Kasumi-1 (cell line): ENCODE results near the gene CPA2.
"Not testable (repeated sequence)": the region's sequence is repeated elsewhere in the genome, so short reads cannot be mapped to it uniquely, and the experiment has no call there.

Experiments used
- DNase-seq, 2 experiments: peaks; one replicate each; lab custom pipeline; 2025; lab: John Stamatoyannopoulos, UW

CPA2 gene

DNA sequence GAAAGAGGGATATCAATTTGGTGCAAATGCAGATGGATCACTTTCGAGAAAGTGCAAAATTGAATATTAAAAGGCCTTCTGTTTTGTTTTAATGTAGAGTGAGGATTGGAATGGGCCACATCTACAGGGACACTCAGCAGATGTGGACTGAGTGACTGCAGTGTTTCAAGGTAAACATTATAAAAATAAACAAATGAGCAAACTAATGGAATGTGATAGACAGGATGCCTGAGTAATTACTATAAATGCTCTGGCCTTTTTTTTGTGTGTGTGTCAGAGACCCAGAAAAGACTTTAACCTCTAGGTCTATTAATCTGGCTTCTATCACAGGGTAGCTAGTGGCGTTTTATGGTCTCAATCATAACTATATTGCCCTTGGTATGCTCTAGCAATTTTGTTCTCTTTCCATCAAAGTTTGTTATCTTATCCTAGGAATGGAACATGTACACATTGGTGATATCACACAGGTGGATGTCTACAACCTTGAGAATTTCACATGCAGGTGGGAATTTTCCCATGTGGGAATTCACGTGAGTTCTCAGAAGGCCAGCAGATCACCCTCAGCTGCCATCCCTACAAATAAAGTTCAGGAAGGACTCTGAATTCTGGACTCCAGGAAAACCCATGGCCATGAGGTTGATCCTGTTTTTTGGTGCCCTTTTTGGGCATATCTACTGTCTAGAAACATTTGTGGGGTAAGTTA lies at the start of gene CPA2:
CPA2 (plus strand) TSS at position 606 of the 703 bp plus-strand sequence; CDS start at position 625, 19 bp downstream.
- DNase-seq, result no peak

DNA sequence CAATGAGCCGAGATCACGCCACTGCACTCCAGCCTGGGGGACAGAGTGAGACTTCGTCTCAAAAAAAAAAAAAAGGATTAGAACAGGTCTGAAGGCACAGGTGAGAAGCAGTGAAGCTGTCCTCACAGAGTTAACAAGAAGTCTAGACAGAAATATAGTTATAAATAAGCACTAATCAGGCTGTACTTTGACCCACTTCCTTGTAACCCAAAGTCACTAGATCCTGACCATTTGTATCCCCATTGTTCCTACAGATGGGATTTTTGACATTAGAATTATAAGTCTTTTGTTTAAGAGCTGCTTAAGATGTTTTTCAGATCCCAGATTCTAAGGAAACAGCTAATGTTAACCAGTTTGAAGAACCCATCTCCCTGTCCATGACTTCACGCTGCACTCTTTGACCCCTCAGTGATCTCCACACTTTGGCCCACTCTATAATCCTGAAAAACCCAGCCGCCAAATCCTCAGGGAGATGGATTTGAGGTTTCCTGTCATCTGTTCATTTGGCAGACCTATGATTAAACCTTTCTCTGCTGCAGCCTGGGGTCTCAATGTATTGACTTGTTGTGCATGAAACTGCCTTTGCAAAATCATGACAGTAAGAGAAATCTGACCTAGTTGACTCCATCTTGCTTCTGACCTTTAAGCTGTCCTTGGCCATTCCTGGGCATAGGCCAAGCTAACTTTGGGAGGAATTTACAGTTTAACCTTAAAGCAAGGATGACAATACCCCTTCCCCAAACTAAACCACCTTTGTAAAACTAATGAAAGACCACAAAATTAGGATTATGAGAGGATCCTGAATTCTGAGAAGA lies 47.6 kb upstream of the CPA2 start:
- no peak for DNase-seq

DNA sequence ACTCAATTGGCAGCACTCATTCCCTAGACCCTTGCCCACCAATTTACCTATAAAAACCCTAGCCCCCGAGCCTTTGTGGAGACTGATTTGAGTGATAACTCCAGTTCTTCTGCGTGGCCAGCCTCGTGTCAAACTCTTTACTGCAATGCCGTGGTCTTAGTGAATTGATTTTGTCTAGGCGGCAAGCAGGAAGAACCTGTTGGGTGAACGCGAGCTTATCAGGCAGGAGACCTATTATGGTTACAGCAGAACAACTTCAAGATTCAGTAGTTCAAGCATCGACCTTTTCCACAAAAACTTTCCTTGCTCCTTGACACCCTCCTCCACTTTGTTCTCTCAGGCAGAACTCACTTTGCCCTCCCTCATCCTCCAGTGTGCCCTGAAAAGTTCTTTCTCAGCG lies 46.8 kb upstream of the CPA2 start:
- DNase-seq, result no peak

DNA sequence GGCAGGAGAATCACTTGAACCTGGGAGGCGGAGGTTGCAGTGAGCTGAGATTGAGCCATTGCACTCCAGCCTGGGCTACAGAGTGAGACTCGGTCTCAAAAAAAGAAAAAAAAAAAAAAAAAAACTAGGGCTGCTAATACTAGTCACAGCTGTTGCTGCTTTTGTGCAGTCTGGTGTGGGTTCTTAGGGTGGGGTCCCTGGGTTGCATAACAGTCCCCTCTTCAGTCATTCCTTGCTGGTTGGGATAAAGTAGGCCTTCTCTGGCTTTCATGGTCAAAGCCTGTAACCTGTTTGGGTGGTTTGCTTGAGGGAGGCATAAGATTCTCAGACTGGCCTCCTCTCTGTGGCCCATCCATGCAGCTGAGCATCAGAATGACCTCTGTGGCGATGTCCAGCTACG lies 44.9 kb upstream of the CPA2 start:
- DNase-seq, result no peak

DNA sequence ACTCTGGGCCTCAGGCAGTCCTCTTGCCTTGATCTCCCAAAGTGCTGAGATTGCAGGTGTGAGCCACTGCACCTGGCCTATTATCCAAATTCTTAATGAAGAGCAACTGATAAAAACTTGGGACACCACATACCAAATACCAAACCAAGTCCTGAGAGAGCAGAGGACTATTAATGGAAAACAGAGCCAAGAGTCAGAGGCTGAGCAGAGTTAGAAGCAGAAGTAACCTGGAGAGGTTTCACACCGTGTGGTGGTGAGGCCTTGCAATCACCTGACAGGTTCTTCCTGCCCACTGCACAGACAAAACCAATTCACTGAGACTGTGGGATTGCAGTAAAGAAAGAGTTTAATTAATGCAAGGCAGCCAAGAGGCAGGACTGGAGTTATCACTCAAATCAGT lies 43.0 kb upstream of the CPA2 start:
- DNase-seq, result no peak

DNA sequence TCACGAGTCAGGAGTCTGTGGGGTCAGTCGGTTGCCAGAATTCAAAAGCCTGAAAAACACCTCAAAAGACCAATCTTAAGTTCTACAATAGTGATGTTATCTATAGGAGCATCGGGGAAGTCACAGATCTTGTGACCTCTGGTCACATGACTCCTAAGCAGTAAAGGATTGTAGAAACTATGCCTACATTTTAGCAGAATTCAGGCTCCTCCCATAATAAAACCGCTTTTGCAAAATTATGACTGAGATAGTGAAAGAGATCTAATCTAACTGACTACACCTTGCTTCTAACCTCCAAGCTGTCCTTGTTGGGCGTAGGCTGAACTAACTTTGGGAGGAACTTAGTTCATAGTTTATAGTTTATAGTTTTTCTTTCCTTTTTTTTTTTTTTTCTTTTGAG lies 42.5 kb upstream of the CPA2 start:
- DNase-seq, result no peak

DNA sequence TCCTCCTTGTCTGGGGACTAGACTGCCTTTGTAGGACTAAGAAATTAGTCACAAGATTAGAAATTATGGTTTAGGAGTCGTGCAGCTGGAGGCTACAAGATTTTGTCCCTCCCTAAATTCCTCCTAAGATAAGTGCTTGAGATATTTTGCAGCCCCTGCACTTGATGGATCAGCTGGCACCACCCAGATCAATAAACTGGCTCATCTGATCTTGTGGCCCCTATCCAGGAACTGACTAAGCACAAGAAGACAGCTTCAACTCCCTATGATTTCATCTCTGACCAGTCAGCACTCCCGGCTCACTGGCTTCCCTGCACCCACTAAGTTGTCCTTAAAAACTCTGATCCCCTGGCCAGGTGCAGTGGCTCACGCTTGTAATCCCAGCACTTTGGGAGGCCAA lies 41.7 kb upstream of the CPA2 start:
- not testable (repeated sequence) for DNase-seq

DNA sequence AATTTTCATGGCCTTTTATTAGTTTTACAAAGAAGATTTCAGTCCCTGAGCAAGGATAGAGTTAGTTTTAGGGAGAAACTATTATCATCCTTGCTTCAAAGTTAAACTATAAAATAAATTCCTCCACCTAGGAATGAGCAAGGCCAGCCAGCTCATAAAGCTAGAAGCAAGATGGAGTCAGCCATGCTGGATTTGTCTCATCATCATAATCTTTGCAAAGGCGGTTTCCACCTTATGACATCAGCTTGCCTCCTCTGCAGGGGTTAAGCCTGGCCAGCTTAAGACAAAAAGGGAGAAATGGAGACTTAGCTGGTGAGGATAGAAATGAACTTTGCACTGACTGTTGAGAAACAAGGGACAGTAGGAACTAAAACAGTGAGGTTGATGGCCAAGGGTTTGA lies 40.3 kb upstream of the CPA2 start:
- no peak for DNase-seq

DNA sequence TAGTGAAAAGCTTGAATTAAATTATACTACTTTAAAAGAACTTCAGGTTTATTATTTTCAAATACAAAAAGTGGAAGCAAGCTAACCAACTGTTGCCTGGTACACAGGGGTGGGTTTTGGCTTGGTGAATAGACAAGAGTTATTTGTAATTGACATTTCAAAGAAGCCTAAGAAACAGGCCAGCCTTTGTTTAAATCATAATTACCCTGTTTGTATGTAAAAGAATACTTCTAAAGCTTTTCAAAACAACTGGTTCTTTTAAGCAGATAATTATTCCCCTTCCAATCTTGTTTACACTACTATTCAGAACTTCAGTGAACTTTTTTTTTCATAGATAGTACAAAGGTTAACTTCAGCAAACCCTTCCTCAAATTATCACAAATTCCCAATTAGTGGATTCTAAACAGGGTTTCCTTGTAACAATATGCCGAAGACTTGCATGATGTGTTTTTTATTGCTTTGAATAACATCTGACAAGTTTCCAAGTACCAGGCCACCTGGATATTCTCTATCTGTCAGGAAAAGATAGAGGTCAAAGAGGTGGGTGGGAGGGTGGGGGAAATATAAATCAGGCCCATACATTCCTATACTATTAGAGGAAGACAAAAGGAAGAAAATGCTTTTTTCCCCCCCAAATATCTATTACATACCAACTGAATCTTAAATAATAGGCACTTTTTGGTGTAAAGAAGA lies 38.6 kb upstream of the CPA2 start:
- DNase-seq, result no peak

DNA sequence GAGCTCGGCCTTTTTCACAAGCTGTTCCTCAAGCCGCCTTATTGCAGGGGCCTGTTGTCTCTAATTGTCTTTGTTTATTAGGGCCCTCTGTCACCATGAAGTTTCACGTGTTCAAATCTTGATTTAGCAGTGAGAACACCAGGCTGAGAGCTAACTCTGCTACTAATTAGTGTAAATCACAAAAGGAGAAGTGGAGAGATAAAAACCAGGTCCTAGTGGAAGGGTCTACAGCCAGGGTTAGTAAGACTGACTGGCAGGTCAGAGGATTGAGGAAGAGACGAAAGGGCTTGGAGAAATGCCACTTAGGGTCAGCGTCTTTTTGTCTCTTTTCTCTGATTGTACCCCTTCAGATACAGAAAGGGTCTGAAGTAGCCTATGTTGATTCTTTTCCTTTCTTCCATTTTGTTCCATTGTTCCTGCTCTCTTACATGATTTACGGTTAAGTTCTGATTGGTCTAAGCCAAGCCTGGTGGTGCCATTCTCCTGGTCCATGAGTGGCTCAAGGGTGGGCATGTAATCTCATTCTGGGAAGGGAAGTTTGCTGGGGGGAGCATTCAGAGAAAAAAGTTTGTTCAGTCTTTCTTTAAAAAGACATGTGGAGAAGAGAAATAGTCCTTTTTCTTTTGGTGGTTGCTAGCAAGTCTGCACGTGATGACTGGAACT lies 37.7 kb upstream of the CPA2 start:
- DNase-seq, result peak in 1 of 2 experiments; percentile 25

DNA sequence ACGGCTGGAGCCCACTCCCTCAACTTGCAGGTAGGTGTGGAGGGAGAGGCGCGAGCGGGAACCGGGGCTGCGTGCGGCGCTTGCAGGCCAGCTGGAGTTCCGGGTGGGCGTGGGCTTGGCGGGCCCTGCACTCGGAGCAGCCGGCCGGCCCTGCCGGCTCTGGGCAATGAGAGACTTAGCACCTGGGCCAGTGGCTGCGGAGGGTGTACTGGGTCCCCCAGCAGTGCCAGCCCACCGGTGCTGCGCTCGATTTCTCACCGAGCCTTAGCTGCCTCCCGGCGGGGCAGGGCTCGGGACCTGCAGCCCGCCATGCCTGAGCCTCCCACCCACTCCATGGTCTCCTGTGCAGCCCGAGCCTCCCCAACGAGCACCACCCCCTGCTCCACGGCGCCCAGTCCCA lies 36.7 kb upstream of the CPA2 start:
- DNase-seq, result not testable (repeated sequence)

DNA sequence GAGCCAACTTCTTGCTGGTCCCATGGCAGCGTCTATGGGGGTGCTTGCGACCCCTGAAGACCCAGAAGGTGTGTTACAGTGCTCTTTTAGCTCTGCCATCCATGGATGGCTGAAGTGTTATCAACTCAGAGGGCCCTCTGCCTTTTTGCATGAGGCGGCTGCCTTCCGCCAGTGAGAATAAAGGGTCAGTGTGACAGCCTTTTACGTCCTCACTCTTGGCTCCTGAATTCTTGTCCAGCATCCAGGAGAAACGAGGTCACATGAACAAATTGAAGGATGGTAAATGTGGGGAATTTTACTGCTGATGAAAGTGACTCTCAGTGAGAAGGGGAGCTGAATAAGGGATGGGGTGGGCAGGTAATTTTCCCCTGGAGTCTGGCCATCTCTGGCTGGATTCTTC lies 34.9 kb upstream of the CPA2 start:
- no peak for DNase-seq

DNA sequence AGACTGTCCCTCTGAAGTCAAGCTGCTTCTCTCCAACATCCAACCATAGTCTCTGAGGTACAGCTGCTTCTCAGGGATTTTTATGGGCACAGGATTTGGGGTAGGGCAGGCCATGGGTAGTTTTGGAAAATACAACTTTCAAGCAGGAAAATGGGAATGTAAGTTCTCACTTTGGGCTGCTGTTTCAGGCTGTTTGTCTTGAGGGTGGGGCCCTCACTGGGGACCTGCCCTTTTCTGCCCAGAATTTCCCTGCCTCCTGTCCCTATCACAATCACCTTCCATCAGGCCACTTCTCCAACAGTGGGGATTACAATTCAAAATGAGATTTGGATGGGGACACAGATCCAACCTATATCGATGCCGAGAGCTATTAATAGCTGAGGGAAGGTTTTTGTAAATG lies 34.5 kb upstream of the CPA2 start:
- DNase-seq, result no peak

DNA sequence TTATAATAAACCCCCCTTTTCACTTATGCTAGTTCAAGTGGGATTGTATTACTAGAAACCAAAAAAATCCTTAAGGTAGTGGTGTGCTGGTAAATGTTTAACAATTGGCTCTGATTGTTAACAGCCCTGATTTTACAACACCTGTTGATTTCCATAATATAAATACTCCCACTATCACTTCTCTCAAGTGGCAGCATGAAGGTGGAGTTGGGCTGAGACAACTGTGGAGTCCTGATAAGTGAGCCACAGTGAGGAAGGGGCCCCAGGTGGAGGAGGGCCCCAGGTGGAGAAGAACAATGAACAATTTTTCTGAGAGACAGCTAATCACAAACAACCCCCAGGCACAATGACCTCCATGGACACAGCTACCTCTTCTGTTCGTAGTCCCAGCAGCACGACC lies 32.6 kb upstream of the CPA2 start:
- DNase-seq, result no peak

DNA sequence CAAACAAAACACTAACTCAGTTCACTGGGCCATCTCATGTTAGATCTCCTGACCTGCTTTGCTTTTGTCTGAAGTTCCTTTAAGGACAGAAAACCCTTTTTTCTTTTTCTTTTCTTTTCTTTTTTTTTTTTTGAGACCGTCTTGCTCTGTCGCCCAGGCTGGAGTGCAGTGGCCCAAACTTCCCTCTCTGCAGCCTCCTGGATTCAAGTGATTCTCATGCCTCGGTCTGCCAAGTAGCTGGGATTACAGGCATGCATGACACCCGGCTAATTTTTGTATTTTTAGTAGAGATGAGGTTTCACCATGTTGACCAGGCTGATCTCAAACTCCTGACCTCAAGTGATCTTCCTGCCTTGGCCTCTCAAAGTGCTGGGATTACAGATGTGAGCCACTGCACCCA lies 30.3 kb upstream of the CPA2 start:
- DNase-seq, result not testable (repeated sequence)

DNA sequence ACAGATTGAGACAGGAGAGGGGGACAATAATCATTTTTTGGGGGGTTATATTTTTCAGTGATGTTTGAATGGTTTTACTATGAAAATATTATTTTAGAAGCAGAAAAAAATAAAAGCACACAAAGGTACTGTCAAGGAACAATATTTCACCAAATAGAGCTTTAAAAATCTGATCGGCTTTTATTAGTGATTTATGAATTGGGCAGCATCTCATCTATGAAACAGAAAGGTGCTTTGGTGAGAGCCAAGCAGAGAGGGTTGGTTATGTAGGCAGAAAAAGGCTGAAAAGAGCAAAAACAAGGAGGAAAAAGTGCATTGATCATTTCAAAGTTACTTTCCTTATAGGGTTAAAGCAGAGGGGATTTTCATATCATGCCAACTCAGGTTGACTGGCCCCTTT lies 26.4 kb upstream of the CPA2 start:
- no peak for DNase-seq

DNA sequence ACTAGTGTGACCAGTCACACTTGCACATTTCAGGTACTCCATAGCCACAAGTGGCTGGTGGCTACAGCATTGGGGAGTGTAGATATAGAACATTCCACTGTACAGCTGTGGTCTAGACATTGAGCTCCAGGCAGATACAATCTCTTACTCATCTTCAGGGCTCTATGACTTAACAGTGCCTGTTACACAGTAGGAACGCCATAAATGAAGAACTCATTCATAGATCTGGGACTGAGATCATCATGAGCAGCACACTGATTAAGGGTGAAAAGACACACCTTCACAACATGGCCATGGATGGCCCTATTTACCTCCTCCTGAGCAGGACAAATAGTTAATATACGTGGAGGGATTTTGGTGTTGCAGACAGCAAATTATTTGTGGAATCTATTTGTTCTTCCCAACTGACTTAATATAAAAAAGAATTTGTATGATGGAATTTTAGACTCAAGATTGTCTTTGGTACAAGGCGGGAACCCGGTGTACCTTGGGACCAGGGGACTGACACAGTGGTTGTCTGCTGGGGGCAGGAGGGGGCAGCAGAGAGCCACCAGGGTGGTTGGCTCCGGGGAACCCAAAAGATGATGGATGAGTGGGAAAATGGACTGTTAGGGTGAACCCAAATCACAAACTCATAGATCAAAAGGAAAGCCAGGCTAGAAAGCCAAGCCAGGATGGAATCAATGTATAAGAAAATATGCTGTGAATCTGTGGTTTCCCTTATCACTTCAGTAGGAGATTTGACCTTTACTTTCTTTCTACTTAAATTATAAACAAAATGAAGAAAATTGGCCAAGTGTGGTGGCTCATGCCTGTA lies 24.3 kb upstream of the CPA2 start:
- DNase-seq, result peak; percentile 25 to 59

DNA sequence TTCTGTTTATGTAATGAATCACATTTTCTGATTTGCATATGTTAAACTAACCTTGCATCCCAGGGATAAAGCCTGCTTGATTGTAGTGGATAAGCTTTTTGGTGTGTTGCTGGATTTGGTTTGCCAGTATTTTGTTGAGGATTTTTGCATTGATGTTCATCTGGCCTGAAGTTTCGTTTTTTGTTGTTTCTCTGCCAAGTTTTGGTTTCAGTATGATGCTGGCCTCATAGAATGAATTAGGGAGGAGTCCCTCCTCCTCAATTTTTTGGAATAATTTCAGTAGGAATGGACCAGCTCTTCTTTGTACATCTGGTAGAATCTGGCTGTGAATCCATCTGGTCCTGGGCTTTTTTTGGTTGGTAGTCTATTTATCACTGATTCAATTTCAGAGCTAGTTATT lies 23.2 kb upstream of the CPA2 start:
- not testable (repeated sequence) for DNase-seq

DNA sequence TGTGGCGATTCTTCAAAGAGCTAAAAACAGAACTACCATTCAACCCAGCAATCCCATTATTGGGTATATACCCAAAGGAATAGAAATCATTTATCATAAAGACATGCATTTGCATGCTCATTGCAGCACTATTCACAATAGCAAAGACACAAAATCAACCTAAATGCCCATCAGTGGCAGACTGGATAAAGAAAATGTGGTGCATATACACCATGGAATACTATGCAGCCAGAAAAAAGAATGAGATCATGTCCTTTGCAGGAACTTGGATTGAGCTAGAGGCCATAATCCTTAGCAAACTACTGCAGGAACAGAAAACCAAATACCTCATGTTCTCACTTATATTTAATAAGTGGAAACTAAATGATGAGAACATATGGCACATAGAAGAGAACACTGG lies 20.2 kb upstream of the CPA2 start:
- not testable (repeated sequence) for DNase-seq

DNA sequence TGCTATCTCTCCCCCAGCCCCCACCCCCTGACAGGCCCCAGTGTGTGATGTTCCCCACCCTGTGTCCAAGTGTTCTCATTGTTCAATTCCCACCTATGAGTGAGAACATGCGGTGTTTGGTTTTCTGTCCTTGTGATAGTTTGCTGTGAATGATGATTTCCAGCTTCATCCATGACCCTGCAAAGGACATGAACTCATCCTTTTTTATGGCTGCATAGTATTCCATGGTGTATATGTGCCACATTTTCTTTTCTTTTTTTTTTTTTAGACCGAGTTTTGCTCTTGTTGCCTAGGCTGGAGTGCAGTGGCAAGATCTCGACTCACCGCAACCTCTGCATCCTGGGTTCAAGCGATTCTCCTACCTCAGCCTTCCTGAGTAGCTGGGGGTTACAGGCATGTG lies 17.8 kb upstream of the CPA2 start:
- not testable (repeated sequence) for DNase-seq

DNA sequence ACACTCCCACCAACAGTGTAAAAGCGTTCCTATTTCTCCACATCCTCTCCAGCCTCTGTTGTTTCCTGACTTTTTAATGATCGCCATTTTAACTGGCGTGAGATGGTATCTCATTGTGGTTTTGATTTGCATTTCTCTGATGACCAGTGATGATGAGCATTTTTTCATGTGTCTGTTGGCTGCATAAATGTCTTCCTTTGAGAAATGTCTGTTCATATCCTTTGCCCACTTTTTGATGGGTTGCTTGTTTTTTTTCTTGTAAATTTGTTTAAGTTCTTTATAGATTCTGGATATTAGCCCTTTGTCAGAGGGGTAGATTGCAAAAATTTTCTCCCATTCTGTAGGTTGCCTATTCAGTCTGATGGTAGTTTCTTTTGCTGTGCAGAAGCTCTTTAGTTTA lies 17.0 kb upstream of the CPA2 start:
- DNase-seq, result not testable (repeated sequence)

DNA sequence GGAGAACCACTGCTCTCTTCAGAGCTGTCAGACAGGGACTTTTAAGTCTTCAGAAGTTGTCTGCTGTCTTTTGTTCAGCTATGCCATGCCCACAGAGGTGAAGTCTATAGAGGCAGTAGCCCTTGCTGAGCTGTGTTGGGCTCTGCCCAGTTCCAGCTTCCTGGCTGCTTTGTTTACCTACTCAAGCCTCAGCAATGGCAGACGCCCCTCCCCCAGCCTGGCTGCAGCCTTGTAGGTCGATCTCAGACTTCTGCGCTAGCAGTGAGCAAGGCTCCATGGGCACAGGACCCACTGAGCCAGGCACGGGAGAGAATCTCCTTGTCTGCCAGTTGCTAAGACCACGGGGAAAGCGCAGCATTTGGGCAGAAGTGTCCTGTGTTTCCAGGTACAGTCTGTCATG lies 12.1 kb upstream of the CPA2 start:
- DNase-seq, result no peak
